CD4-positive, alpha-beta T cell treated with Interleukin-12 subunit alpha and Interleukin-12 subunit beta, for 1 hour (primary cell): ENCODE measurements around the gene IRF2.

Source experiments
- DNase-seq: peaks from one replicate; pipeline ENCODE4 v3.0.0-alpha.2; 2020

The IRF2 gene

DNA sequence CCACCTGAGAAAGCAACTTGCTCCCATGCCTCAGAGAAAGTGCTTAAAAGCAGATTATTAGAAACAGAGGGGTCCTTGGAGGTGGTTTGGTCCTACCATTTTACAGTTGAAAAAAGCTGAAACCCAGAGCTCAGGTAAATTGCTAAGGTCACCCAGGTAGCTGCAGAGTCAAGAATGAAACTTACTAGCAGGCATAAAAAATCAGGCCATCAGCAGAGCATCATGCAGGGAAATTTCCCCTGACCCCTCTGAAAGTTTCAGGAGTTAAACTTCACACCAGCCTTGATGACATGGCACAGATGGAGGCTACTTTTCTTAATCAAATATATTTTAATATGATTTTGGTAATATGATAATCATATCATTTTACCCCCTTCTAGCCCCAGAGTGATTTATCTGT, 70.3 kb downstream of the IRF2 start:
- no peak for DNase-seq

DNA sequence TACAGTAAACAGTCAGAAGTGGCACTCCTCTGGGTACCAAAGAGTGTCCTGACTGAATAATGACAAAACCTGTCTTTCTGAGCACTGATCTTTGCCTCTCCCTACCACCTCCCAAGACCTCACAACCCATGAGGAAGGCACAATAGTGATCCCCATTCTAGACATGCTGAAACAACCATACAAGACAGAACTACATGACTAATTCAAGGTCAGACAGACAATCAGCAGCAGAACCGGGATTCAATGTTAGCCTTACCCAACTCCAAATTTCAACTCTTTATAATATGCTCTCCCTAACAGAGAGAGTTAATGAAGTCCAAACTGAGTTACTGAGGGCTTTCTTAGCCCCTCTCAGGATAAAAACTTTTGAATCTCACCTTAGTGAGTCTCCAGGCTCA, 71.0 kb downstream of the IRF2 start:
- no peak for DNase-seq

DNA sequence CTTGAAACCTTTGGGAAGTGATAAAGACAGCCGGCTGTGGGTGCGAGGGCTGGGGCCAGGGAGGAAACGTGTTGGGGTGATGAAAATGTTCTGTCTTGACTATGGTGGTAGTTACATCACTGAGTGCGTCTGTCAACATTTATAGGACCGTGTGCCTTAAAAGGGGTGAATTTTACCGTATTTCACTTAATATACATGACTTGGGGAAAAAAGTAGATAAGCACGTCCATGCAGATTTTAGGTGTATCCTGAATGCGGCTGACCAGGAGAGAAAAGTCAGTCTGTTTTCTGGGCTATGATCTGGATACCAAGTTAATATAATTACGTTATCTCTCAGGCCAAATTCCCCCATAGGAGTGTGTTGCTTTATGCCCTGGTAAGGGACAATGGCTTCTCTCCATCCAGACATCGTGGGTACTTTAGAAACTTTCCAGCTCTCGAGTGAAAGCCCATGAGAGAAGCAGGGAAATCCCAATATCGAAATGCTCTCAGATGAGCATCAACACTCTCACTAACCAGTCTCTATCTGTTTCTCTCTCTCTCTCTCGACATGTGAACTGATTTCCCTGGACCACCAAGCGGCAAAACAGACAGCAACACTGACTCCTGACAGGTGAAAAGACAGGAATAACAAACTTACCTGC, 71.5 kb downstream of the IRF2 start:
- no peak for DNase-seq

DNA sequence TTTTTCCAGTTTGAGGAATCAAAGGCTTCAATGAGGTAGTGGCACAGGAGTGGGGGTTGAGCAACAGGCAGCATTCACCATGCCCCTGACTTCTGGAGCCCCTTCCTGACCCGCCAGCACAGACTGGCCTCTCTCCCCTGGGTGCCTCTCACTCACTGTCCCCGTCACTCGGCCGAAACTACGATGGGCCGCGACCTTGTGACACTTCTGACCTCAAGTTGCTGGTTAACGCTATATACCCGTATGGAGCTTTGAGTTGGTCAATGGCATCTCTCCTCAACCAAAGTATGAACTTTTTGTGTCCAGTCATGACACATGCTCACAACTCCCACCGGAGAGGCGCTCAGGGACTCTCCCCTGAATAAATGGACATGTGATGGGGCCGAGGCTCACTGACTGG, 72.1 kb downstream of the IRF2 start:
- DNase-seq: no peak

DNA sequence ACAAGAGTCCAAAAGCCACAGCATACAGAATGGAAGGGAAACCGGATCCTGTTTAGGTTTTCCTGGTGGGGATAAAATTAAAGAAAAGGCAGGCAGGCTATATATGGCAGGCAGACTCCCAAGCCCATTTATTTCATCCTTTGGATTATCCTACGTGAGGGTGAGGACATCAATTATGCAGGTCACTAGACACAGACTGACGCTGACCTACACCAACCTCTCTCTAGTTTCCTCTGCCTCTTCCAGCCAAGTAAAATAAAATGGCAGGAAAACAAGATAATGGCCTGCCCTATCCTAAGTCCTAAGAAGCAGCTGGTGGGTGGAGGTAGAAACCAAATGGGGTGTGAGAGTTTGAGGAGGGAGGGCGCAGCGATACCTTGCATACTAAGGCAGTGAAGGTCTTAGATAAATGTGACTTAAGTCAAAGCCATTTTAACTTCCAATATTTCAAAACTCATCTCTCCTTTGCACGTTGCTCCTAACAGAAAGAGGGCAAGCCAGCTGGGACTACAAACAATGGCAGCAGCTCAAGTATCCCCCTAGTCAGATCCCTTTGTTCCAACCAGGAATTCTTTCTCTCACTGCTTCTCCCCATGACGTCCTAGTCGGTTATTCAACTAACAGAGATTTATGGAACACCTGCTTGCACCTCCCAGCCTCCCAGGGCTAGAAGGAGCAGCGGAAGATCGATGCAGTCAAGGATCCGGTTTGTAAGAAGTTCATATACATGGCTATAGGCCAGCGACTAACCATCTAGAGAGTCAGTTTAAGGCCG, 72.8 kb downstream of the IRF2 start:
- no peak for DNase-seq

DNA sequence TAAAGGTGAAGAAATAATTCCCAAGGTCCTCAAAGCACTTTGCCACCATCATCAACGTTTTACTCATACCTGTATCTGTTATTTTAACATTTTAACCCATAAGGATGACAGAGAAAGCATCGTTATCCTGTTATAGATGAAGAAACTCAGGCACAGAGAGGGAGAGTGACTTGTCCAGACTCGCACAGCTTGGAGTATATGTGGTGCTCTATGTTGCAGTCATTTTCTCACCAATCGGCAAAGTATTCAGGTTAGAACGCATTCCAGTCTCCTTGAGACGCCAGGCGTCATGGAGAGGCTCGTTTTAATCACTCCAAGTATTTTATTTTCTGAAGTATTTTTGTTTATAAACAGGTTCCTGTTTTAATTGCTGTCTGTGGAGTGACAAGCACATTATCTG, 73.5 kb downstream of the IRF2 start:
- DNase-seq: no peak

DNA sequence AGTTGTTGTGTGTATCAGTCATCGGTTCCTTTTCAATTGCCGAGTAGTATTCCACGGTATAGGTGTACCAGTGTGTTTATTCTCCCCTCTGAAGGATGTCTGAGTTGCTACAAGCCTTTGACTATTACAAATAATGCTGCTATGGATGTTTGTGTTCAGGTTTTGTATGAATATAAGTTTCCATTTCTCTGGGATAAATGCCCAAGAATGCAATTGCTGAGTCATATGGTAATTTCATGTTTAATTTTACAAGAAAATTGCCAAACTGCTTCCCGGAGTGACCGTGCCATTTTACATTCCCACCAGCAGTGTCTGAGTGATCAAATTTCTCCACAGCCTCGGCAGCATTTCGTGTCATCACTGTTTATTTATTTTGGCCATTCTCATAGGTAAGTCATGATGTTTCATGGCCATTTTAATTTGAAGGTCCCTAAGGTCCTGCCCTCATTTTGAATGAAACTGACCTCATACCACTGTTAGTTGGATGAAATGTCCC, 73.9 kb downstream of the IRF2 start:
- no peak for DNase-seq

DNA sequence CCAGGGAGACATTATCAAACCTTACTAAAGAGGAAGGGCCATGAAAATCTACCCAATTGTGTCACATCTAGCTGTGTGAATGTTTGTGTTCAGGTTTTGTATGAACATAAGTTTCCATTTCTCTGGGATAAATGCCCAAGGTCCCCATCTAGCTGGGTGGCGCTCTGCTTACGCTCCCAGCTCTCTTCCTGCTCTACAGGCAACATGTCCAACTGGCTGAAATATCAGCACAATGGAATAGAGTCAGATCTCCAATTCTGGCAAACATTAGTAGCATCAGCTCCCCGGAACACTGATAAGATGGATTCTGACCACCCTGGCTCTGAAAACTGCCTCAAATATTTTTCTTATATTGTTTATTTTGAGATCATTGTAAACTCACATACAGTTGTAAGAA, 74.8 kb downstream of the IRF2 start:
- DNase-seq: no peak

DNA sequence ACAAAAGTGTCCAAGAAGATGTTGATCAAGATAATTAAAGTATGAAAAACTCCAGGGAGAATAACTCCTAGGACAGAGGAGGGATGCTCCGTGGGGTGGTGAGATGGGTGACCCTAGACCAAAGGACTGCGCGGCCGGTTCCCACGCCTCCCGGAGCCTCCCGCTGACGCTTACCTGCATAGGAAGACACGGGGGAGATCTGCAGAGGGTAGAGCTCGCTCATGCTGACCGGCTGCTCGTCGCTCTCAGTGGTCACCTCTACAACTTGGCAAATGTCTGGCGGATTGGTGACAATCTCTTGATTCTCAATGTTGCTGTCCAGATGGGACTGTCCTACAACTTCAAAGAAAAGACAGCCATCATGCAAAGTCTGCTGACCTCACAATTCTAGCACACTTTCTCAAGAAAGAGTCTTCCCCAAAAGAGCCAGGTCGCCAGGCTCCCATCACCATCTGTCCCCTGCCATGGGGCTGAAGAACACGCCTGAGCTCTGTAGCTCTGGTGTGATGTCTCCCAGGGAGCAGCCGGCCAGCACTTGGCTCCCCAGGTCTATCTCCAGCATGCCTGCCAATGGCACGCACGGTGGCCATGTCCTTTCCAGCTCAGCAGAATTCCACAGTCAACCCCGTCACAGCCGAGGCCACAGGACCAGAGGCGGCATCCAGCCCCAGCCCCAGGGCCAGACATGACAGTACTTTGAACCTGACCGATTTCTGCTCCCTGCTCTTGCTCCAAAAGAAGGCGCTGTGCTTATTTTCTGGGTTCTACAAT, 75.4 kb downstream of the IRF2 start:
- DNase-seq: no peak

DNA sequence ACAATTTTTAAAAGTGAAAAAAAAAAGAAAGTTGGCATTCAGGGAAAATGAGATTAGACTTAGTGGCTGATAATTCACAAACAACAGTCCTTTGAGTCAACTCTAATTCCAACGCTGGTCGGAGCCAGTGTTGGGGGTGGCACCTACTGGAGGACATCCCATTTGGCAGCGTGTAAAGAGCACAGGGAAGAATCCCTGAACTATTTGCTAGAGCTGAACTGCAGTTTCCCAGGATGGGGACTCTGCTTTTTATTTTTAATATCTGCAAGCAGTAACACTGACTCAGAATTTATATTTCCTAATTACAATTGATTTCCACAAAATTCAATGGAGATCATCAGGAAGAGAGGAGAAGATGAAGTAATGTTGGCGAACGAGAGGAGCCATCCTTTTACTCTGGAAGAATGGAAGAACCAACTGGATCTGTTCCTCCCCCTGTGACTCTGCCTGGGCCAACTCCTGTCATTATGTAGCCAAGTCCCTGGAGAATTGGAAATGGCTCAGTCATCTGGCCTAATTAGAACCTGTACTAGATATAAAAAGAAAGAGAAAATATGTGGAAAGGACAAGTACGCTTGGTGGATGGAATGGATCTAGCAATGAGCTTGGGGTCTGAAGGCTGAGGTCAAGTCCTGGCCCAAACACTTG, 76.7 kb downstream of the IRF2 start:
- DNase-seq: no peak

DNA sequence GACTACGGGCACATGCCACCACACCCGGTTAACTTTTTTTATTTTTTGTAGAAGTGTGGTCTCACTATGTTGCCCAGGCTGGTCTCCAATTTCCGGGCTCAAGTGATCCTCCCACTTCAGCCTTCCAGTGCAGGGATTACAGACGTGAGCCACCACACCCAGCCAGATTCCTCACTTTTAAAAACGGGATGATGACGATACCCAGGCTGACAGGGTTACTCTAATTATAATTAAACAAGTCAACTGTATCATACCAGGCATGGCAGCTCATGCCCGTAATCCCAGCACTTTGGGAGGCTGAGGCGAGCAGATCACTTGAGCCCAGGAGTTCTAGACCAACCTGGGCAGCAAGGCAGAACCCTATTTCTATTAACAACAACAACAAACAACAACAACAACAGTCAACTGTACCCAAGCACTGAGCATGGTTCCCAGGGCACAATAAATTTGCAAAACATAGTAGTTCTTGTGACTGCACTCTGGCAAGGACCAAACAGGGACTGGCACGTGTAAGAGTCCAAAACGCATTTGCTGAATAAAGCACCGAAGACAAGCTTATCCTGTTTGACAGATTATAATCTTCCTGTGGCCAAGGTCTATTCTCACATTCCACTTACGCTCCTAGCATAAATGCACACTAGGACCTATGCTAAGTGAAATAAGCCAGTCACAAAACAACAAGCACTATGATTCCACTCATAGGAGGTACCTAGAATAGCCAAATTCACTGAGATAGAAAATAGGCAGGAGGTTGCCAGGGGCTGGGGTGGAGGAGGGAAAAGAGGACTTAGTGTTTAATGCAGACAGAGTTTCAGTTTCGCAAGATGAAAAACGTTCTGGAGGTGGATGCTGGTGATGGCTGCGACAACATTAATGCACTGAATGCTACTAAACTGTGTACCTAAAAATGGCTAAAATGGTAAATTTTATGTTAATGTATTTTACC, 77.5 kb downstream of the IRF2 start:
- no peak for DNase-seq

DNA sequence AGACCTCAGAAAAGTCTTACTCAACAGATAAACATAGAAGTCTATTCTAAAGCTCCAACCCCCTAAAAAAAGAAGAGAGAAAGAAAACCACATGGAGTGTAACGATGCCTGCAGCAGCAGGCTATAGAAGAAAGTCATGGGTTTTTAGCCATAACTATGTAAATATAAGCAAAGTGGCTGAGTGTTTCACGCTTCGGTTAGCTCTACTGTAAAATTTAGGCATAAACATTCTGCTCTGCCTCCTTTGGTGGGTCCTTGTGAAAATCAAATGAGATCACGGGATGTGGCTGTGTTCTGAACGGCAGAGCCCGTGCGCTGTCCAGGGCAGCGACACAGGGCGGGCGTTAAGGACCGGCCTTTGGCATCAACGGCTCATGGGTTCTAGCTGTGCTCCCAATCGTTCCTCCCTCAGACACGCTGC, 78.4 kb downstream of the IRF2 start:
- no peak for DNase-seq

DNA sequence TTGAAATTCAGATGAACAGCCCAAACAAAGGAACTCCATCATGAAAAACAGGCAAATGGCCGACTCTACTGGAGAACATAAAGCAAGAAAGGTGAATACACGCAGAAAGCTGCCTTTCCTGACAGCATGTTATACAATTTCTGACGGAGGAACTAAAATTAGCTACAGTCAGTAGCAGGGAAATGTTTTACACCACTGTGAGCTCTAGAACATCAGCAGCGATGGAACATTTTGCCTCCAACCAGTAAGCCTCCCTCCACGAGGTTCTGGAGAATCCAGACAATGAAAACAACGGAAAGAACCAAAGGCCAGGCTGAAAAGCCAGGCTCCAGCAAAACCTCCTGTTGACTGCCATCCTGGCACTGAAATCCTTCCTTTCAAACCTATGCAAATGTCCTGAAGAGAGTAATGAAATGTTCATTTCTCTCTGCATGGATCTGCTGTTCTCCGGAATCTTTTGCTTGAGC, 78.9 kb downstream of the IRF2 start:
- DNase-seq: no peak

DNA sequence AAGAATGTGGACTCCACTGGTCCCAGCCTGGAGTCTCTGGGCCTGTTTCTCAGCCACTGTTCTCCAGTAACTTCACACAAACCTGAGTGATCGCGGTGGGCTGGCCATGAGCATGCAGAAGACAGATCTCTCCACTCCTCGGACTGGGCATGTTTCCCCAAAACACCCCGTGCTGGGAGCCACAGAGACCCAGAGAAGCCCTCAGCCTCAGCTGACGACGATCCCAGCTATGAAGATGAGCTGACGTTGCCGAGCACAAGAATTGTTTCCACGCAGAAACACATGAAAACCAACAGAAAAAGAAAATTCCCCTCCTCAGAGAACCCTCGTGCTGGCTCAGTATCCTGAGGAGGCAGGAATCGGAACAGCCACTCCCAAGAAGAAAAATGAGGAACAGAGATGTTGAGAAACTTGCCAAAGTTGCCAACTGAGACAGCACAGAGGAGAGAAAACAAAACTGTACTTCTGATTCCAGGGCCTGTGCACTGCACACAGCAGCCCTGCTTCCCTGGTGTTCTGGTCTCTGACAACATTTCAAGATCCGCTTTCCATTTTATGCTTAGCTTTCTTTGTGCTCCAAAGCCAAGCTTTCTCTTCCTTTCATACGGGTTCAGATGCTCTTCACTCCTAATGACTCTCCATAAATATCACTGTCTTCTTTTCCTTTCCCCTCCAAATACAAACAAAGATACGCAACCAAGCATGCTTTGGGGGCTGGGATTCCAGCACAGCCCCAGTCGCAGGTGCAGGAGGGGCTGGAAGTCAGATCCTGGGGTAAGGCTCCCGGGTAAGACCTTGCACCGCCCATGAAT, 81.4 kb downstream of the IRF2 start:
- no peak for DNase-seq

DNA sequence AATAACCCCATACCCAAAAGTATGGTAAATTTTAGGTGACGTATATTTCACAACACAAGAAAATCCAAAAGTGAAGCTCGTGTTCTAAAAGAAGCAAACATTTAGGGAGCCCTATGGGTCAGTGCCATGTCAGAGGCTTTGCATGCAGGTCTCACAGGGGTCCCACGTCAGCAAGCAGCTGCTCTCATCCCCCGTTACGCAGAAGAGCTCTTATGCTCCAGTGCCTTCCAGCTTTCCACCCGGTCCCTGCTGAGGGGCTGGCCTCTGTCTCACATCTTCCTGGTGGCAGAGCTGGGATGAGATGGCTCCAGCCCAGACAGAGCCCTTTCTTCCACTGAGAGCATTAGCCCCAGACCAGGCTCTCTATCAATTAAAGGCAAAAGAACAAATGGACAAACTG, 82.0 kb downstream of the IRF2 start:
- DNase-seq: no peak

DNA sequence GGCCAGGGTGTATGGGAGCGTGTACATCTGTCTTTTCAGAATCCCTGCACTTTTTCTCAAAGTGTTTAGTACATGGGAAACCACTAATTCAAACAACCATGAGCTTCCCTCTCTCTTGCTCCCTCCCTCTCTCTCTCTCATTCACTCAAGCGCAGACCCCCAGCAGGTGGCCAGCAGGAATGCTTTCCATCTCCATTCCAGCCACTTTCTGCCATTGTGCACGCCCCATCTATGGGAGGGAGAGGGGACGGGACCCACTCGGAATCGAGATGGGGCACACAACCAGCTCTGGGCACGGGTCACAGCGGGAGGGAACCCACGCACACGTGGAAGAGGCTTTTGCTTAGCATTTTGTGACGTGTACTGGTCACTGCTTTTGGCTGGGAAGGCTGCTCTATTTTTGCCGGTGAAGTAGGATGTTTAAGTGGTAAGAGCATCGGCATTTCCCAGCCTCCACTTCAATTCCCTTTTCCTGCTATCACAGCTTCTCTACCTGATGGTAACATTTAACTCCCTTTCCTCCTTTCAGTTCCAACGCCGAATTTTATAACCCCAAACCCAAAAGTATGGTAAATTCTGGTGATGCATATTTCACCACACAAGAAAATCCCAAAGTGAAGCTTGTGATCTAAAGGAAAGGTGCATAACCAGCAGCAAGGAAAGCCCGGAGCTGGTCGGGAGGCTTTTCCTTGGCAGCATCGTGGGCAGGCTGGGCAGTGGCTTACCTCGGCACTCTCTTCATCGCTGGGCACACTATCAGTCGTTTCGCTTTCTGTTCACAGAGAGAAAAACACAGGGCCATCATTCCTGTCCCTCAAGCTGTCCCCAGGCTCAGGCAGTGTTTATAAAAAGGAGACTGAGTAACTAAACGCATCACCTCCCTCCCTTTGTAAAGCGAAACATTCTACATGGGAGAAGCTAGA, 84.1 kb downstream of the IRF2 start:
- no peak for DNase-seq

DNA sequence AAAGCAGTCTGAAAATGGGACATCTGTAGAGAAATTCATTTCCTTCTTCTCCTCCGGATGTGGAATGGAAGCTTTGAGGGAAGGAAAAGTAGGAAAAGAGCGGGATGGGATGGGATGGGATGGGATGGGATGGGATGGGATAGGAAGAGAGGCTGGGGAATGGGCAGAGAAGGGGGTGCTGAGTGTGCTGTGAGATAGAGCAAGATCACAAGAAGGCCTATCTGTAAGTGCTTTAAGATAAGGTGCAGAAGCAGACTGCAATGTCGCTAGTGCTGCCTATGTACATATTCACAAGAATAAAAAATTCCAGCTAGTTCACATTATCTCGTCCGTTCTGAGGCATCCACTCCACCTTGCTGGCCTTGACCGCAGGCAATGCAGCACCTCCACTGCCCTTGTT, 86.2 kb downstream of the IRF2 start:
- no peak for DNase-seq

DNA sequence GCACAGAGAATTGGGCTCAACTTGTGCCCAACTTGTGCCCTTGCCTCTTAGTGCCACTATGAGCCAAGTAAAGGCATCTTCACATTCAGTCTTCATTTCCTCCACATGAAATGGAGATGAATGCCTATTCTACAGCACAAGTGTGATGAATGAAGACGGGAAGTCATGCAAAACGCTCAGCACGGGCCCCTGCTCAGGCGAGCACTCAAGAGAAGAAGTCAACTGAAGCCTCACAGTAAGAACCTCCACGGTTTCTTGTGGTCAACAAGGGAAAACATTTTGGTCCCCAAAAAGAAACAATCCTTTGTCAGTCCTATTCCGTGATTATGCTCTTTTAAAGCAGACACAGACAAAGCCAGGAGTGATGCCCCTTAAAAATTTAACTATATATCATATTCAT, 87.0 kb downstream of the IRF2 start:
- DNase-seq: no peak

DNA sequence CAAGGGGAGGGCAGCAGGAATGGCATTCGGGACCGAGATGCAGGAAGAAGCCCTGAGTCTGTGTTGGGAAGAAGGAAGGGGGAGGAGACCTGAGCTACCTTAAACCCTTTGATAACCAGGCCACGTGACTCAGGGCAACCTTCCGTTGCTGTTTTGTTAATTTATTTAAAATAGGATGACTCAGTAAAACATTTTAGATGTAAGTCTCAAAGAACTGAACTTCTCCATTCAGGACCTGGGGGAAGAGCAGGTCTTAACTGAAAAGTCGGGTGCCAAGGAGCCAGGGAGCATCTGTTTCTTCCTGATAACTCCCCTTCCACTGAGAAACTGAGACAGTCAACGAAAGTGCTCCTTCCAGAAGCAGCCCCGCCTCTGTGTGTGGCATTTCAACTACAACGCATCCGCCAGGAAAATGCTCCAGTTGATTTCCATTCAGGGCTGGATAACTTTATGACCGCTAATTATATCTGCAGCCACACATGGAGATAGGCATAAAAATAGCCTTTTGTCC, 88.0 kb downstream of the IRF2 start:
- DNase-seq: no peak

DNA sequence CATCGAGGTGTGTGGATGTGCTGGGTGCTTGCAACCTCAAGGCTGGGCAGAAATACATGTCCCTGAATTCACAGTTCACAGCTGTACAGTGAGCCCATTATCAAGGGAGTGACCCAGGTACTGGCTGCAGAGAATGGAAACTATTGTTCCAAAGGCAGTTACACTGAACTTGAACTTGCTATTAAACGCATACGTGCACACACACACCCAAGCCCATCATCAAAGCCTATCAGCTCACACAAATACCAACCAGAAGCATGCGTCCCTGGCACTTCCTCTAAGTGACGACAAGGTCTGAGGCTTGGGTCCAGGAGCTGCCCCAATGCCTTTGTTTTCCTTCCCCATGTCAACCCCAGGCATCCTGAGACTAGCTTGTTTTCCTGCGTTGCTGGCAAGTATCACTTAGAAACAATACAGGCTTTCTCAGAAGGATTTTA, 88.6 kb downstream of the IRF2 start:
- DNase-seq: no peak
